Endodermal cell (in vitro differentiated cells): ENCODE data around the gene RNFT1. TPM values are rescaled to one million over a fixed set of nuclear protein-coding genes. Genes with fewer than 3 reads are reported as not detected.
"Not testable (repeated sequence)": the region's sequence is repeated elsewhere in the genome, so short reads cannot be mapped to it uniquely, and the experiment has no call there.

Experiments
- DNase-seq: peaks from one replicate; pipeline ENCODE4 v3.0.0-alpha.2; 2017
- H3K27ac ChIP-seq: 2 replicates; pipeline ENCODE4 v1.5.1; 2013; ENCODE audit warnings: mild to moderate bottlenecking, low read depth, low read length, moderate library complexity
- H3K27me3 ChIP-seq: 2 replicates; pipeline ENCODE4 v1.6.1; 2013; ENCODE audit warnings: mild to moderate bottlenecking, low read length, moderate library complexity; ENCODE audit not compliant: insufficient read depth, control insufficient read depth, poor library complexity, severe bottlenecking
- H3K36me3 ChIP-seq: 2 replicates; pipeline ENCODE4 v1.7.0; 2013; ENCODE audit warnings: mild to moderate bottlenecking, low read length, moderate library complexity; ENCODE audit not compliant: control insufficient read depth, insufficient read depth
- H3K4me1 ChIP-seq: one replicate; pipeline ENCODE4 v1.7.0; 2013; ENCODE audit warnings: low read length; ENCODE audit not compliant: control insufficient read depth, insufficient read depth
- H3K4me3 ChIP-seq: 2 replicates; pipeline ENCODE4 v1.5.1; 2013; ENCODE audit warnings: mild to moderate bottlenecking, low read length, moderate library complexity
- H3K9ac ChIP-seq: 2 replicates; pipeline ENCODE4 v1.6.1; 2013; ENCODE audit warnings: mild to moderate bottlenecking, low read length, moderate library complexity; ENCODE audit not compliant: poor library complexity, severe bottlenecking; ENCODE audit errors: extremely low read depth
- H3K9me3 ChIP-seq: 2 replicates; pipeline ENCODE4 v1.6.1; 2013; ENCODE audit warnings: mild to moderate bottlenecking, low read length, moderate library complexity; ENCODE audit not compliant: control insufficient read depth
- H3K27ac Mint-ChIP-seq: 2 replicates; pipeline ENCODE4 v1.8.0; 2020; ENCODE audit warnings: mixed read lengths
- H3K27me3 Mint-ChIP-seq: 2 replicates; pipeline ENCODE4 v1.8.0; 2021; ENCODE audit warnings: mild to moderate bottlenecking, mixed read lengths; ENCODE audit not compliant: insufficient read depth
- H3K36me3 Mint-ChIP-seq: 2 replicates; pipeline ENCODE4 v1.8.0; 2020; ENCODE audit warnings: low read depth, mixed read lengths
- H3K4me1 Mint-ChIP-seq: 2 replicates; pipeline ENCODE4 v1.8.0; 2020; ENCODE audit warnings: mixed read lengths
- H3K4me3 Mint-ChIP-seq: 2 replicates; pipeline ENCODE4 v1.8.0; 2020; ENCODE audit warnings: mild to moderate bottlenecking, moderate library complexity, mixed read lengths
- H3K9me3 Mint-ChIP-seq: 2 replicates; pipeline ENCODE4 v1.8.0; 2020; ENCODE audit warnings: mild to moderate bottlenecking, mixed read lengths
- CTCF ChIP-seq: fragments of 200-600 bp; sonication (generic); conservative IDR thresholded peaks from 2 replicates; pipeline ENCODE4 v1.5.0; 2021; ENCODE audit warnings: antibody characterized with exemption, mild to moderate bottlenecking
- WGBS, 2 experiments: methylation state at CpG; one replicate each; pipeline versions ENCODE4 v1.1.5 to v1.1.7; 2013; ENCODE audit warnings: missing lambda C conversion rate in 2 of 2, mixed read lengths in 1 of 2; ENCODE audit not compliant: insufficient coverage in 1 of 2, insufficient read length in 1 of 2; 5-methylcytosine and 5-hydroxymethylcytosine counted together
- total RNA-seq, 2 donors: library from RNA; stranded (reverse); fragmentation: NEBNext Ultra II Directional in 1 of 2; extraction: Animal tissue kit (Norgen Biotek cat#: 25700) in 1 of 2; gene quantifications; 2 replicates in 1 of 2; 3 replicates in 1 of 2; pipeline ENCODE4 v1.2.1, GENCODE V29; 2021

RNFT1 gene
- total RNA-seq, 2 donors from 2014 or later: 8.6 to 14.7 TPM

DNA sequence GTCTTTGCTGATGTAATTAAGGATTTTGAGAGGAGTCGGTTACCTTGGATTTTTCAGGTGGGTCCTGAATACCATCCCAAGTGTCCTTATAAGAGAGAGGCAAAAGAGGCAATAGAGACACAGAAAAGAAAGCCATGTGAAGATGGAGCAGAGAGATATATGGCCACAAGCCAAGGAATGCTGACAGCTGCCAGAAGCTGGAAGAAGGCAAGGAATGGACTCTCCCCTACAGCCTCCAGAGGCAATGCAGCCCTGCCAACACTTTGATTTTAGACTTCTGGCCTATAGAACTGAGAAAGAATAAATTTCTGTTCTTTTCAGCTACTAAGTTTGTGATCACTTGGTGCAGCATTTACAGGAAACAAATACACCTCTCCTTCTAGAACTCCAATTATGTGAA is 8.2 kb upstream of the RNFT1 start:
- Histone ChIP-seq H3K27ac (no peak overlapping the region), H3K9ac (no peak overlapping the region), H3K4me3 (no peak overlapping the region), H3K27me3 (no peaks in the 10 kb centered on the region), H3K36me3 (no peaks in the 10 kb centered on the region), H3K4me1 (no peaks in the 10 kb centered on the region), H3K9me3 (no peaks in the 10 kb centered on the region)
- Mint-ChIP-seq H3K36me3 (no peaks in the 10 kb centered on the region), H3K27me3 (no peaks in the 10 kb centered on the region), H3K4me3 (no peak overlapping the region), H3K27ac (no peak overlapping the region), H3K9me3 (peaks cover 3% of the 10 kb centered on the region), H3K4me1 (no peaks in the 10 kb centered on the region)
- TF ChIP-seq CTCF: no peak
- WGBS, 2 experiments: 83 to 97% methylated on average over 1 of the region's 1 CpG
- DNase-seq: no peak

DNA sequence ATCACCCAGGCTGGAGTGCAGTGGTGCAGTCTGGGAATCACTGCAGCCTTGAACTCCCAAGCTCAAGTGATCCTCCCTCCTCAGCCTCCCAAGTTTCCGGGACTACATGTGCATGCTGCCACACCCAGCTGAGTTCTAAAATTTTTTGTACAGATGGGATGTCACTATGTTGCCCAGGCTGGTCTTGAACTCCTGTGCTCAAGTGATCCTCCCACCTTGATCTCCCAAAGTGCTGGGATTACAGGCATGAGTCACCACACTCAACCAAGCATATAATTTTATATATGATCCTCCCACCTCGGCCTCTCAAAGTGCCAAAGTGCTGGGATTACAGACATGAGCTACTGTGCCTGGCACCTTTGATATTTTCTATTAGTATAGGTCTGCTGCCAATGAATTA is 7.2 kb upstream of the RNFT1 start:
- not testable (repeated sequence) for H3K4me1 ChIP-seq, H3K9me3 Mint-ChIP-seq, H3K4me3 ChIP-seq, DNase-seq, H3K36me3 Mint-ChIP-seq, H3K27ac Mint-ChIP-seq, H3K27me3 ChIP-seq, H3K4me3 Mint-ChIP-seq, H3K9me3 ChIP-seq, H3K36me3 ChIP-seq, H3K9ac ChIP-seq, H3K4me1 Mint-ChIP-seq, H3K27ac ChIP-seq, H3K27me3 Mint-ChIP-seq
- 92 to 97% methylated on average over 2 of the region's 2 CpGs for WGBS, 2 experiments

DNA sequence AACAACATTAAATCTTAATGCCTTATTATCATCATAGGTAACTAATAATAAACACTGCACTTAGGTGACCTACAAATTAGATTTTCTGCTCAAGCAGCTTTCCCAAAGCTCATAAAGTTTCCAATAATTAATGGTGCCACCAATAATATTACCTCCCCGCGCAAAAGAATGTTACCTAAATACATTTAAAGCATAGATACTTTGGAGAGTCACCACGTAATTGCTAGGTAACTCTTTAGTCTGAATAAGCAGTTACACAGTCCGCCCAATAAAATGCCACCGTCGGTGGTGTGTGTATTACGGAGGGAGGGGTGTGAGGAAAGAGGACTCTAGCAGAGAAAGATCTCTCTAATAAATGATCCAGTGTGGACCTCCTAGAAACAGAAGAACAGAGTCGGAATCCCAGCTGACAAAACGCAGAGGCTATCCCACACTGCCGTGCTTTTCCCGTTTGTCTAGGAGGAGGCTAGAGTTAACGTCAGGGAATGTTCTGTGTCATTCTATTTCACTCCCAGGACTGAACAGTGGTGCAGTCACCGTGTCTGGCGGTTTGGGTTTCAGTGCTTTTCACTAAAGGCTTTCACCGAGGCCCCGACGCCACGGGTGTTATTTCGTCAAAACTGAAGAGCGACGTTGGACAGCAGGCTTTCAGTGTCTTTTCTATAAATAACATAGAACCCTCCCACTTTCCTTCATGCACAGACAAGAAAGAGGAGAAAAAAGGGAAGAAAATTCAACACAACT is 630 bp downstream of the RNFT1 start:
- peaks cover 5% of the 10 kb centered on the region for H3K4me1 Mint-ChIP-seq
- peaks cover 10% of the 10 kb centered on the region for H3K27me3 Mint-ChIP-seq
- H3K27ac ChIP-seq: no peak overlapping the region
- H3K27ac Mint-ChIP-seq: peak overlapping the region; percentile 27
- peaks cover 7% of the 10 kb centered on the region for H3K36me3 Mint-ChIP-seq
- 17 to 21% methylated on average over 18 to 21 of the region's 21 CpGs for WGBS, 2 experiments
- H3K36me3 ChIP-seq: no peaks in the 10 kb centered on the region
- peak overlapping the region; percentile 89 for H3K4me3 Mint-ChIP-seq
- peak overlapping the region; percentile 85 for H3K4me3 ChIP-seq
- TF ChIP-seq CTCF: no peak
- no peaks in the 10 kb centered on the region for H3K9me3 ChIP-seq
- no peaks in the 10 kb centered on the region for H3K4me1 ChIP-seq
- H3K9ac ChIP-seq: peak overlapping the region; percentile 55
- peaks cover 8% of the 10 kb centered on the region for H3K27me3 ChIP-seq
- H3K9me3 Mint-ChIP-seq: no peaks in the 10 kb centered on the region
- no peak for DNase-seq
